ENCODE results near the gene MDFIC2.
"Not testable (repeated sequence)": the region's sequence is repeated elsewhere in the genome, so short reads cannot be mapped to it uniquely, and the experiment has no call there.

Gene MDFIC2

GRCh38 chr3:70261283-70261682, 51.2 kb downstream of the MDFIC2 start:
- DNase-seq (ENCODE audit: low spot score) (no peak), FAIRE-seq (no peak)

GRCh38 chr3:70256566-70256965, 55.9 kb downstream of the MDFIC2 start:
- FAIRE-seq: no peak
- DNase-seq (ENCODE audit: low spot score): no peak

GRCh38 chr3:70250492-70250891, 61.9 kb downstream of the MDFIC2 start:
- DNase-seq (ENCODE audit: low spot score) (no peak), FAIRE-seq (no peak)

- peak; percentile 23 for FAIRE-seq
Observed at GRCh38 chr3:70249509-70250160, 62.8 kb downstream of the MDFIC2 start.

GRCh38 chr3:70248856-70249255, 63.6 kb downstream of the MDFIC2 start:
- DNase-seq (ENCODE audit: low spot score) (no peak), FAIRE-seq (no peak)

More at GRCh38 chr3:70249509-70250160, 62.8 kb downstream of the MDFIC2 start:
- DNase-seq (ENCODE audit: low spot score): peak; percentile 17

GRCh38 chr3:70247955-70248354, 64.5 kb downstream of the MDFIC2 start:
- FAIRE-seq (no peak), DNase-seq (ENCODE audit: low spot score) (no peak)

GRCh38 chr3:70245746-70246525, 66.5 kb downstream of the MDFIC2 start:
- no peak for FAIRE-seq

GRCh38 chr3:70244422-70244821, 68.0 kb downstream of the MDFIC2 start:
- DNase-seq (ENCODE audit: low spot score) (no peak), FAIRE-seq (no peak)

More at GRCh38 chr3:70245746-70246525, 66.5 kb downstream of the MDFIC2 start:
- no peak for DNase-seq (ENCODE audit: low spot score)

GRCh38 chr3:70242297-70242882, 70.0 kb downstream of the MDFIC2 start:
- DNase-seq (ENCODE audit: low spot score): no peak
- no peak for FAIRE-seq

GRCh38 chr3:70233812-70234211, 78.6 kb downstream of the MDFIC2 start:
- DNase-seq (ENCODE audit: low spot score) (no peak), FAIRE-seq (no peak)

- FAIRE-seq (no peak), DNase-seq (ENCODE audit: low spot score) (no peak)
Observed at GRCh38 chr3:70233112-70233511, 79.3 kb downstream of the MDFIC2 start.

- FAIRE-seq (no peak), DNase-seq (ENCODE audit: low spot score) (no peak)
Observed at GRCh38 chr3:70231266-70231701, 81.2 kb downstream of the MDFIC2 start.

- no peak for FAIRE-seq
- no peak for DNase-seq (ENCODE audit: low spot score)
Observed at GRCh38 chr3:70227437-70227836, 85.0 kb downstream of the MDFIC2 start.

- no peak for DNase-seq (ENCODE audit: low spot score)
- no peak for FAIRE-seq
Observed at GRCh38 chr3:70225146-70225545, 87.3 kb downstream of the MDFIC2 start.

- no peak for FAIRE-seq
Observed at GRCh38 chr3:70224337-70224736, 88.1 kb downstream of the MDFIC2 start.

GRCh38 chr3:70218471-70218870, 94.0 kb downstream of the MDFIC2 start:
- no peak for FAIRE-seq
- no peak for DNase-seq (ENCODE audit: low spot score)

More at GRCh38 chr3:70224337-70224736, 88.1 kb downstream of the MDFIC2 start:
- DNase-seq (ENCODE audit: low spot score): no peak

GRCh38 chr3:70211274-70211673, 101.2 kb downstream of the MDFIC2 start:
- DNase-seq (ENCODE audit: low spot score); FAIRE-seq: not testable (repeated sequence)

- DNase-seq (ENCODE audit: low spot score) (no peak), FAIRE-seq (no peak)
Observed at GRCh38 chr3:70201975-70202374, 110.5 kb downstream of the MDFIC2 start.

GRCh38 chr3:70189884-70190473, 122.5 kb downstream of the MDFIC2 start:
- FAIRE-seq (no peak), DNase-seq (ENCODE audit: low spot score) (no peak)

GRCh38 chr3:70186221-70186620, 126.2 kb downstream of the MDFIC2 start:
- DNase-seq (ENCODE audit: low spot score) (no peak), FAIRE-seq (no peak)

GRCh38 chr3:70185661-70186060, 126.8 kb downstream of the MDFIC2 start:
- FAIRE-seq: no peak
- no peak for DNase-seq (ENCODE audit: low spot score)
